Right lobe of liver (tissue), 4 donors: ENCODE results near the gene ST6GALNAC1.

Experiments used
- CTCF ChIP-seq, 4 donors: fragments of 200-600 bp in 3 of 4; fragments of 450-650 bp in 1 of 4; IDR thresholded peaks; one replicate each; pipeline versions ENCODE4 v1.5.1 to v1.8.0; 2016 to 2022; ENCODE audit warnings: antibody characterized with exemption in 4 of 4, mild to moderate bottlenecking in 2 of 4
- POLR2A ChIP-seq: fragments of 450-650 bp; IDR thresholded peaks from one replicate; pipeline ENCODE4 v1.6.1; 2017; ENCODE audit warnings: antibody characterized with exemption, mild to moderate bottlenecking
- donor health status: DM: no; HTN: no; CAD: no.
- donor health status: DM: no; HTN: no; CAD: no.
- donor health status: DM: no; HTN: yes; CAD: no.

GRCh38 chr17:76585033-76585648, 58.4 kb downstream of the ST6GALNAC1 start:
- TF ChIP-seq CTCF (IDR thresholded peaks at IDR 0.05) (no peak), POLR2A (no peak)
